Smooth muscle cell (in vitro differentiated cells): ENCODE data around the gene ZNF354C. TPM values are rescaled to one million over a fixed set of nuclear protein-coding genes. Genes with fewer than 3 reads are reported as not detected.

Experiments used
- DNase-seq: peaks from one replicate; lab custom pipeline; 2025; ENCODE audit not compliant: unreplicated experiment; lab: John Stamatoyannopoulos, UW
- H2AFZ ChIP-seq: fragments of 200-600 bp; sonication (generic); 2 replicates; pipeline ENCODE4 v1.6.0; 2016; ENCODE audit warnings: antibody characterized with exemption, low read depth, mild to moderate bottlenecking
- H3F3A ChIP-seq: fragments of 200-600 bp; sonication (generic); 2 replicates; pipeline ENCODE4 v1.6.0; 2017; ENCODE audit warnings: antibody characterized with exemption, low read depth
- H3K27ac ChIP-seq: fragments of 200-600 bp; sonication (generic); 2 replicates; pipeline ENCODE4 v1.5.1; 2016; ENCODE audit warnings: low read depth, mild to moderate bottlenecking
- H3K27me3 ChIP-seq: fragments of 200-600 bp; sonication (generic); 2 replicates; pipeline ENCODE4 v1.6.1; 2016; ENCODE audit warnings: low read depth, mild to moderate bottlenecking
- H3K36me3 ChIP-seq: fragments of 200-600 bp; sonication (generic); 2 replicates; pipeline ENCODE4 v1.5.1; 2016; ENCODE audit warnings: low read depth
- H3K4me1 ChIP-seq: fragments of 200-600 bp; sonication (generic); 2 replicates; pipeline ENCODE4 v1.5.1; 2016; ENCODE audit warnings: low read depth
- H3K4me2 ChIP-seq: fragments of 200-600 bp; sonication (generic); 2 replicates; pipeline ENCODE4 v1.6.0; 2016; ENCODE audit warnings: mild to moderate bottlenecking
- H3K4me3 ChIP-seq: fragments of 200-600 bp; sonication (generic); 2 replicates; pipeline ENCODE4 v1.5.1; 2016; ENCODE audit warnings: mild to moderate bottlenecking
- H3K79me2 ChIP-seq: fragments of 200-600 bp; sonication (generic); 2 replicates; pipeline ENCODE4 v1.6.0; 2016; ENCODE audit warnings: low read depth, mild to moderate bottlenecking
- H3K9ac ChIP-seq: fragments of 200-600 bp; sonication (generic); 2 replicates; pipeline ENCODE4 v1.6.0; 2016; ENCODE audit warnings: low read depth
- H3K9me3 ChIP-seq: fragments of 200-600 bp; sonication (generic); replicated peaks from 2 replicates; pipeline ENCODE4 v1.5.1; 2016; ENCODE audit warnings: low read depth
- H4K20me1 ChIP-seq: fragments of 200-600 bp; sonication (generic); 2 replicates; pipeline ENCODE4 v1.6.0; 2016; ENCODE audit warnings: low read depth
- WGBS: methylation state at CpG from one replicate; pipeline ENCODE4 v1.1.7; 2016; ENCODE audit warnings: low lambda C conversion rate; 5-methylcytosine and 5-hydroxymethylcytosine counted together
- polyA plus RNA-seq: library from polyadenylated mRNA; unstranded; fragments of >200 nt; fragmentation: Nextera tagmentation; extraction: Ambion mirVana; gene quantifications from 2 replicates; pipeline ENCODE4 v1.2.1, GENCODE V29; 2016
- total RNA-seq: library from RNA; depleted of rRNA; stranded (reverse); fragments of >200 nt; gene quantifications from 2 replicates; pipeline ENCODE4 v1.2.3, GENCODE V29; 2014
- TF ChIP-seq, protein P1 (sequence below): fragments of 200-600 bp; sonication (generic); IDR thresholded peaks from 2 replicates; pipeline ENCODE4 v1.5.1; 2017; ENCODE audit warnings: borderline replicate concordance, mild to moderate bottlenecking, antibody characterized with exemption; ENCODE audit not compliant: insufficient read depth, poor library complexity, severe bottlenecking

ZNF354C gene
- total and polyA plus RNA-seq, 2 experiments from 2014 or later, result 4.0 to 11.7 TPM

- no peak for DNase-seq
- H3K27me3 ChIP-seq, result no peaks in the 10 kb centered on the region
- no peaks in the 10 kb centered on the region for H3K79me2 ChIP-seq
- H2AFZ ChIP-seq, result no peak overlapping the region
- H3F3A ChIP-seq, result no peaks in the 10 kb centered on the region
- H3K36me3 ChIP-seq, result no peaks in the 10 kb centered on the region
- TF ChIP-seq, protein P1, sequence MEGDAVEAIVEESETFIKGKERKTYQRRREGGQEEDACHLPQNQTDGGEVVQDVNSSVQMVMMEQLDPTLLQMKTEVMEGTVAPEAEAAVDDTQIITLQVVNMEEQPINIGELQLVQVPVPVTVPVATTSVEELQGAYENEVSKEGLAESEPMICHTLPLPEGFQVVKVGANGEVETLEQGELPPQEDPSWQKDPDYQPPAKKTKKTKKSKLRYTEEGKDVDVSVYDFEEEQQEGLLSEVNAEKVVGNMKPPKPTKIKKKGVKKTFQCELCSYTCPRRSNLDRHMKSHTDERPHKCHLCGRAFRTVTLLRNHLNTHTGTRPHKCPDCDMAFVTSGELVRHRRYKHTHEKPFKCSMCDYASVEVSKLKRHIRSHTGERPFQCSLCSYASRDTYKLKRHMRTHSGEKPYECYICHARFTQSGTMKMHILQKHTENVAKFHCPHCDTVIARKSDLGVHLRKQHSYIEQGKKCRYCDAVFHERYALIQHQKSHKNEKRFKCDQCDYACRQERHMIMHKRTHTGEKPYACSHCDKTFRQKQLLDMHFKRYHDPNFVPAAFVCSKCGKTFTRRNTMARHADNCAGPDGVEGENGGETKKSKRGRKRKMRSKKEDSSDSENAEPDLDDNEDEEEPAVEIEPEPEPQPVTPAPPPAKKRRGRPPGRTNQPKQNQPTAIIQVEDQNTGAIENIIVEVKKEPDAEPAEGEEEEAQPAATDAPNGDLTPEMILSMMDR, result no peak
- no peak overlapping the region for H3K4me3 ChIP-seq
- H3K4me2 ChIP-seq, result no peak overlapping the region
- no peaks in the 10 kb centered on the region for H4K20me1 ChIP-seq
- no peak overlapping the region for H3K9ac ChIP-seq
- H3K4me1 ChIP-seq, result no peaks in the 10 kb centered on the region
- WGBS, result 90% methylated on average over 9 of the region's 9 CpGs
- H3K27ac ChIP-seq, result no peak overlapping the region
- H3K9me3 ChIP-seq, result peaks cover 7% of the 10 kb centered on the region
Observed at GRCh38 chr5:179110528-179110927, 50.4 kb downstream of the ZNF354C start.

- no peak for DNase-seq
- H3K27ac ChIP-seq, result no peak overlapping the region
- H3F3A ChIP-seq, result no peaks in the 10 kb centered on the region
- no peak overlapping the region for H3K9ac ChIP-seq
- no peaks in the 10 kb centered on the region for H3K4me1 ChIP-seq
- no peaks in the 10 kb centered on the region for H4K20me1 ChIP-seq
- H3K4me3 ChIP-seq, result no peak overlapping the region
- H3K27me3 ChIP-seq, result no peaks in the 10 kb centered on the region
- H3K36me3 ChIP-seq, result no peaks in the 10 kb centered on the region
- H3K4me2 ChIP-seq, result no peak overlapping the region
- no peaks in the 10 kb centered on the region for H3K79me2 ChIP-seq
- H3K9me3 ChIP-seq, result peaks cover 7% of the 10 kb centered on the region
- WGBS, result 83% methylated on average over 21 of the region's 21 CpGs
- no peak overlapping the region for H2AFZ ChIP-seq
- TF ChIP-seq, protein P1, result no peak
Observed at GRCh38 chr5:179111267-179112207, 51.4 kb downstream of the ZNF354C start.

- H3K4me1 ChIP-seq, result no peaks in the 10 kb centered on the region
- H3K36me3 ChIP-seq, result no peaks in the 10 kb centered on the region
- no peaks in the 10 kb centered on the region for H3F3A ChIP-seq
- no peak for DNase-seq
- H3K27ac ChIP-seq, result no peak overlapping the region
- H3K4me2 ChIP-seq, result no peak overlapping the region
- H2AFZ ChIP-seq, result no peak overlapping the region
- 91% methylated on average over 12 of the region's 12 CpGs for WGBS
- TF ChIP-seq, protein P1, result no peak
- no peak overlapping the region for H3K9ac ChIP-seq
- H4K20me1 ChIP-seq, result no peaks in the 10 kb centered on the region
- H3K27me3 ChIP-seq, result no peaks in the 10 kb centered on the region
- no peaks in the 10 kb centered on the region for H3K79me2 ChIP-seq
- H3K9me3 ChIP-seq, result peaks cover 7% of the 10 kb centered on the region
- H3K4me3 ChIP-seq, result no peak overlapping the region
Observed at GRCh38 chr5:179112469-179113142, 52.4 kb downstream of the ZNF354C start.
